NCI-H1417 treated with DMSO at 0.1 percent for 48 hours (cell line): ENCODE results near the gene SPAG4.
A peak's percentile ranks its signal among the peaks of the same experiment; 100 is the strongest.

Experiments
- DNase-seq: peaks from one replicate; lab custom pipeline; 2025; lab: John Stamatoyannopoulos, UW

Gene SPAG4

DNA sequence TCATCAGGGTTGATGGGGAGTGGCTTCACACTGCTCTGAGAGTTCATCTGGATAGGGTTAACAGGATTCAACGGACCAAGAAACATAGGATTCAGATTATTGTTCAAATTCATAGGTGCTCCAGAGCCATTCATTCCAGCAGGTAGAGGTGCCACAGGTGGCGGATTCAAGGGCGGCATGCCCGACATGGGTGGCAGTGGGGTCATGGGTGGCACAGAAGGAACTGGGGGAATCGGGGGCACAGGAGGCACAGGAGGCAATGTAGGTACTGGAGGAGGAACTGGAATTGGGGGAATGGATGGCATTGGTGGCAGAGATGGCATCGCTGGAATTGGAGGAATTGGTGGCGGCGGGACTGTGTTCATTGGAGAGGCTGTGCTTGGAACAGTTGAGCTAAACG is 38.8 kb downstream of the SPAG4 start:
- no peak for DNase-seq

DNA sequence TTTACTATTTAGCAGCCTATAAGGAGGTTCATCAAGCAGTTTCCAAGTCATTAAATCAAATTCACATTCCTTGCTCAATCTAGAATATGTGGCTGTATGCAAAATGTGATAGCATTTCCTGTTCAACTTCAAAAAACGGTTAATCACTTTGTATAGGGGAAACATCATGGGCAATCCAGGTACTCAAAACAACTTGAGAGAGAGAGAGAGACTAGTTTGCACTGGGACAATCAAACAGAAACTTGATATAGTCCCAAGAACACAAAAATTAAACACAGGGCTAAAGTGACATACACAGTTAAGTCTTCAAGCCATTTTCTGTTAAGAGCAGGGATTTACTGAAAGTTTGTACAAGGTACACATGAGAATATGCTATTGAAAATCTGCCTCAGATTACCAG is 41.6 kb downstream of the SPAG4 start:
- DNase-seq: no peak

DNA sequence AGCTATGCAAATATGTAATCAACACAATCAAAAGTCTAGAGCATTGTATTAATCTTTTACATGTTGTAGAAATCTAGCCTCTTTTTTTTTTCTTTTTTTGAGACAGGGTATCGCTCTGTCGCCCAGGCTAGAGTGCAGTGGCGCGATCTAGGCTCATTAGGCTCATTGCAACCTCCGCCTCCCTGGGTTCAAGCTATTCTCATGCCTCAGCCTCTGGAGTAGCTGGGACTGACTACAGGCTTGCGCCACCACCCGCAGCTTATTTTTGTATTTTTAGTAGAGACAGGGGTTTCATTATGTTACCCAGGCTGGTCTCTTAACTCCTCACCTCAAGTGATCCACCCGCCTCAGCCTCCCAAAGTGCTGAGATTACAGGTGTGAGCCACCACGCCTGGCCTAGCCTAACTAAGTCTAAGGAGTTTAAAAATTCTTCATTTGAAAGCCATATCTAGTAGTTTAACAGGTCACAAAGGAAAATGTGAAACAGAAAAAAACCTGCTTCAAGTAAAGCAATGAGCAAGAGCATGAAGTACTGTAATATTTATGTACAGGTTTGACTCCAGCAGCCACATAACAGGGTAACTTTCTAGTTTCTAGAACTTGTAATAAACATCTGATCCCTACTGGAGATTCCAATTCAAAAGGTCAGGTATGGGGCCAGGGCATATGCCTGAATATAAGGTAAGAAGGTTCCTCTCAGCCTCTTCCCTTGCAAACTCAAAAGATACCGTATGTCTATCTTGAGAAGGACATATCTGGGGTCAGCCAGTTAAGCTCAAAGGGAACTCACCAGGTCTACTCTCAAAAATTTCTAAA is 44.7 kb downstream of the SPAG4 start:
- DNase-seq: no peak

DNA sequence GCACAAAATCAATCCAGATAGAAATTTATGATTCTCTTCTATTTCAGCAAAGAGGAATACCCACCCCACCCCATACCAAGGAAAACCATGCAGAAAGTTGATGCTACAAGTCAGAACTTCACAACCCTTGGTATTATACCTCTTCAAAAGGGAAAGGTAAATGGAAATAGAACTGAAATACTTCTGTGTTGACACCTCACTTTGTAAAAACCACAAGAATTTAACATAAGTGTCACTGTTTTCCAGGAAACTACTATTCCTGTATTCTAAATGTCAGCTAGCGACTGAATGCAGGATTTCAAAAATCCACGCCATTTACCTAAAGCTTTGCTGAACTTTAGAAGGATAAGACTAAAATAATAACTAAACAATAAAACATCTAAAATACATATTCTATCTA is 45.4 kb downstream of the SPAG4 start:
- DNase-seq: no peak

DNA sequence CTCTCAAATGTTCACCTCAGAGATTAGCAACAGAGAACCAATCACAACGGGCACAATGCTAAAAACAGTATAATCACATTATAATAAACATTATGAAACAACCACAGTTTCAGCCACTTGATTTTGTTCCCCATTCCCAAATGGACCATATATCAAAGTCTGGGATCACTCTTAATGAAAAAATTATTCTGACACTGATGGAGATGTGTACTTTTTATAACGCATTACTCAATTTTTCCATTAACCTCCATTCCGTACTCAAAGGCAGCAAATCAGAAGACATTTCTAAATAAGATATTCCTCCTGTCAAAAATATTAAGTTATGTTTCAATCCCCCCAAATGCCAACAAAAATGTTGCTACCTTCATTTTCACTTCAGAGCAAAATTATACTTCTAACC is 46.3 kb downstream of the SPAG4 start:
- no peak for DNase-seq

DNA sequence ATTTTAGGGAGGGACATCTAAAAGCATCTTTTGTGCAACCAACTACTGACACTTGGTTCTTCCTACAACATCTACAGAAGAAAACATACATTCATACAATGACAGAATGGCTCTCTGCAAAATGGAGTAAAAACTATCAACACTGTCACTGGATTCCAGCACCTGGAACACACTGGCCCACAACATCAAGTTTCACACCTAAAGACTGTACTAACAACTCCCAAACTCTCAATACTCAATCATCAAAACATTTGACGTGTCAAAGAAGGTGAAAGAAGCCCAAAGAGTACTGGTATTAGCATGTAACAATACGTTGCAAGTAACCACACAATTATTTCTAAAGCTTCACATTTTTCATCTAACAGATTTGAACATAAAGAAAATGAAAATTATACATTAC is 46.9 kb downstream of the SPAG4 start:
- no peak for DNase-seq

DNA sequence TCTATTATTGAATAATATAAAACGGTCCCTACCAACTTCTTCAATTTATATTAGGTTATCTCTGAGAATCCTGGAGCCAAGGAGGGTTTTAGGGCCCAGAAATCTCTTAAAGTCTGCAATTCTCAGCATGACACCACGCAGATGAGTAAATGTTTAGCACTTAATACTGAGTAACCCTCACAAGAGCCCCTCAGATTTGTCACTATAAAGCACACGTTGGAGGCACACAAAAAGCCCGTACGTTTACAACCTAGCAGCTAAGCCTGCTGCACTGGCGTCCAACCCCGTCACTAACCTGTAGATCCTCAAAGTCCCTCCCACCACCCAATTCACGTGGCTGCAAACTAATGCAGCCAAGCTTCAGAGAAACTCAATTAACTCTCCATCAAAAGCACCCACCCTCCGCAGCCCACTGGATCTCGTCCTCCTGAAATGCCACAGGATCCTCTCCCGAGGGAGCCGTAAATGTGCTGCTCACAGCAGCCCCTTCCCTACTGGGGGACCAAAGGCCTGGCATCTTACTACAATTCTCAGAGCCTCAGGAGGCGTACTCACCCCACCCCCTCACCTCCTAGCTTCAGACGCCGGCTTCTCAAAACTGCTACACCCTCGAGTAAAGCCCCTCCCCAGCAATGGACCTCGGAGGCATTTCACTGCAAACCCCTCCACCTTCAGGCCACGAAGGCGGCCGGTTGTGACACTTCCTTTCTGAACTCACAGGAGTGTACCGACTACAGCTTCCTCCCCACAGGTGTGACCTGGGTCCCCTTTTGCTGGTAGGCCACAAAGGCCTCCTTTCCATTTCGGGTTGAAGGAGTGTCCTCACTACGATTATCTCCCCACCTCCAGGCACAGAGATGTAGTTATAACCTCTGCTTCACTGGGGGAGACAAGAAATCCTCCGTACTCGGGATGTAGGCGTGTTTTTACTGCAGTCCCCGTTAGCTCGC is 48.2 kb downstream of the SPAG4 start:
- no peak for DNase-seq

DNA sequence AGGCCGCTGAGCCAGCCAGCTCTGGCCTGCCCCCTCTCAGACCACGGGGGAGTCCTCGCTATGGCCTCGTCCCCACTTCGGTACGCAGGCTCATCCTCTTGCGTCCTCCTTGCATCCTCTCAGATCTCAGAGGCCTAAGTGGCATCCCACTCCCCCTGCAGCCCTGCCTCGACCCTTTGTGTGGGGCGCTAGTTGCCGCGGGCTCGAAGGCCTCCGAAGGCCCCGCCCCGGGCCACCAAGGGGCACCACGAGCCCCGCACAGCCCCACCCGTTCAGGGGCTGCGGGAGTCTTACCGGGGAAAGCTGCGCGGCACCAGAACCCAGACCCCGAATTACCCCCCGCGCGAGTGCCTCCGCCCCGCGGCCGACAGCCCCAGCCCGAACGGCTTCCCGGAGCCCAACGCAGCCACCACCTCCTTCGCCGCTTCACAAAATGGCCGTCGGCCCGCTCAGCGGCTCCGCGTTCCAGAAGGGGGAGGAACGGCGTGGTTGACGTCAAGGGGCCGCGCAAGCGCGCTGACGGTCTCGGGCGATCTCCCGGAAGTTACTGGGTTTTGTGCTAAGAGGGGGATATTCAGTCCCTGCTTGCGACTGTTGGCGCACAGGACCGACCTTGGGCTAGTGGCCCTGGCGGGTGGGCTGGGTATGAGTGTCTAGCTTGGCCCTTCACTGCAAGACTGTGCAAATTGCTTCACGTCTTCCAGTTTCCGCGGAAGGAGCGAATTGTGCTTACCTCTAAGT is 49.0 kb downstream of the SPAG4 start, which contains the start of the genes CPNE1 and RBM12:
Gene CPNE1 (minus strand): TSS at position 435 of the 741 bp plus-strand sequence. CDS start 31,977 bp downstream, outside the sequence.
Gene RBM12 (minus strand): TSS at position 435 of the 741 bp plus-strand sequence. CDS start 9,578 bp downstream, outside the sequence.
- peak; percentile 69 for DNase-seq

DNA sequence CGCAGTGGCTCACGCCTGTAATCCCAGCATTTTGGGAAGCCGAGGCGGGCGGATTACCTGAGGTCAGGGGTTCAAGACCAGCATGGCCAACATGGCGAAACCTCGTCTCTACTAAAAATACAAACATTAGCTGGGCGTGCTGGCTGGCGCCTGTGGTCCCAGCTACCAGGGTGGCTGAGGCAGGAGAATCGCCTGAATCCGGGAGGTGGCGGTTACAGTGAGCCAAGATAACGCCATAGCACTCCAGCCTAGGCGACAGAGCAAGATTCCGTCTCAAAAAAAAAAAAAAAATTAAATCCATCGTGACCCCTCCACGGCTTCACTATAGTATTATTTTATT is 50.3 kb downstream of the SPAG4 start:
- no peak for DNase-seq

DNA sequence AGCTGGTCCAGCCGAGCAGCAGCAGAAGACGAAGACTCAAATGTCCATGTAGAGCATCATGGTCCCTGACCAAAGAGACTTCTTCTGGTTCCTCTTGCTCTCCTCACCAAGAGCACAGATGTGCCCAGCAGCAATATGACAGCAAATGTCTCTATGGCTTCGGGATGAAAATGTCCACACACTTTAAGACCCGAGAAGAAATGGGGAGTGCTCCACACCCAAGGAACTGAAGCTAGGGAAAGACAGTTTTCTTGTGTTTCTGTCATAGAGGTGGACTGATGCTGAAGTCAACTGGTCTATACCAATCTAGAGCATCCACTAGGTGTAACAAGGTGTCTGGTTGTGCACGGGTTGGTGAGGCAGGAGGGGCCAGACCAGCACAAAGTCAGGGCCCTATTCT is 53.6 kb downstream of the SPAG4 start:
- DNase-seq: no peak

DNA sequence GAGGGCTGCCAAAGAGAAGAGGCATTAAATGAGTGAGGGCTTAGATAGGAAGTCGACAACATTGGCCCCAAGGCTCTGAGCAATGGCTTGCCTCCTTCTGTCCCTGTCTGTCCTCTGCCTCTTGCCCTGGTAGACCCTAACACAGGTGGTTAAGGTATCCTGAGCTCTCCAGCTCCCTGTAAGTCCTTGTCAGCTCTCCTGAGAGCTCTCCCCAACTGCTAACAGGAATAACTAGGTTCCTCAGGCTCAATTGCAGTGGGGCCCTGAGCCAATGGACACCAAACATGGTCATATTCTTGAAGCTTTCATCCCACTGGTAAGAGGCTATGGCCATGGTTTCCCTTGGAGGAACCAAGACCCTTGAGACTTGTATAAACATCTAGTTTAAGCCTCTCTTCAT is 54.1 kb downstream of the SPAG4 start:
- DNase-seq: no peak
